Stimulated activated CD8-positive, alpha-beta memory T cell treated with anti-CD3 and anti-CD28 coated beads, Interleukin-15, amount 100 ng/mL, for 24 hours (primary cell): ENCODE data around the gene KLRF2.

Experiments used
- DNase-seq: peaks from one replicate; pipeline ENCODE4 v3.0.0-alpha.2; 2020; ENCODE audit warnings: low read depth

The KLRF2 gene

DNA sequence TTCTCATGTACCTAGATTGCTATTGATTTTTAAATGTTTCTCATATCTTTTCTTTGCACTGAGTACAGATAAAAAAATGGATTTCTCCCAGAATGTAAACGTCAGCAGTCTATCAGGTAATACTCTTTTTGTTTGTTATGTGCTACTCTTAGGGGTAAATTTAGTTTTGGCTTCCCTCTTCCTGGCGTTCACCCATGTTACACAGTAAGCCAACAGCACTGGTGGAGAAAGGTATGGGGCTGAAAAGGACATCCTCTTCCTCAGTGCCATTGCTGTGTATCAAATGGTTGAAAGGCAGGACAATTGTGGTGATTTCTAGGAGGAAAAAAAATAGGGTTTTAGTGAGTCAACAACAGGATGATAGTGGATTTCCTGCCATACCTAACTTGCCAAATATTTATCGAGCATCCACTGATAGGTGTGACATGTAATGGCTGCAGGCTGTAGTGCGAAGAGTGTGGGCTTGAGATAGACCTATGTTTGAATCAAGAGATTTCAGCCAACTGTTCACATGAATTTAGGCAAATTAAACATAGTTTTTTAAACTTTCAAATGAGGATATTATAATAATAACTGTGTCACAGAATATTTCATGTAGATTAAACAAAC lies 7.5 kb downstream of the KLRF2 start:
- DNase-seq = no peak

DNA sequence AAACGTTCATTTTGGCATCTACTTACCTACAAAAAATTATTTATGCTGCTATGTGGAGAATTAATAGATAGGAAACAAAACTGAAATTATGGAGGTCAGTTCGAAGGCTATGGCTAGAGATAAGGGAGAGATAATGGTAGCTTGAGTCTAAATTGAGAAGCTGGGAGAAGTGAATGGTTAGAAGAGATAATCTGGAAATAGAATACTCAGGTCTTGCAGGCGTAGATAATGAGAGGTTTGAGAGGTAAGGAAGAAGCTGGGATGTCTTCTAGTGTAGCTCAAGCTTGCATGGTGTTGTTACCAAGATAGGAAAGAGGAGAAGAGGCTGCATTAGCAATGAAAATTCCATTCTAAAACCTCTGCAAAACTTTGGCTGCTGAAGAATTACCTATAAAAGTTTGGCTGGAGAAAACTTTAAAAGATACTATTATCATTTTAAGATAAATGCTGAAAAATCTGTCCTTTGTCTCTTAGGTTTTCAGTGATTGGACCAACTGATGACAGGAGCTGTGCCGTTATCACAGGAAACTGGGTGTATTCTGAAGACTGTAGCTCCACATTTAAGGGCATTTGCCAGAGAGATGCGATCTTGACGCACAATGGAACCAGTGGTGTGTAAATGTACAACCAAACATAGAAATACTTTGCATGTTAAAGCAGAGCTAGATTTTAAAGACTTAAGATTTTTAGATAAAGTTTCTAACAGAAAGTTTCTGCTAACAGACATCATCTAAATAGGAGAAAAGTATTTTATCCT lies 14.1 kb downstream of the KLRF2 start:
- no peak for DNase-seq

DNA sequence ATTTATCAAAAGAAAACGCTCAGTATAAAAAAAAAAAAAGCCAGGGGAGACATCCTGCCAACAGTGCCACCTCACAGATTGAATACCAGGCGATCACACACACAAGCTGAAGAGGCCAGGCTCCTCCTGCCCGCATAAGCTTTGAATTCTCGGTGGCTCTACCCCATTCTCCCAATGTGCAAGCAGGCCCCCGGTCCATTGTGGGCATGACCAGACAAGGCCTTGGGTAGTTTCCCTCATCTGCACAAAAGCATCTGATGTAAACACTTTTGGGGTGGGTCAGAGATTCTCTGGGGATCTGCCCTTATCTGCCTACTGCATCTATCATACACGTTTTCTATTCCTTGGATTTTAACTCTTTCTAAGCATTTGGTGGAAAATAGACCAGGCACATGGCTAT lies 16.2 kb downstream of the KLRF2 start:
- DNase-seq = no peak

GRCh38 chr12:9899209-9899608 lies 17.9 kb downstream of the KLRF2 start:
- no peak for DNase-seq

DNA sequence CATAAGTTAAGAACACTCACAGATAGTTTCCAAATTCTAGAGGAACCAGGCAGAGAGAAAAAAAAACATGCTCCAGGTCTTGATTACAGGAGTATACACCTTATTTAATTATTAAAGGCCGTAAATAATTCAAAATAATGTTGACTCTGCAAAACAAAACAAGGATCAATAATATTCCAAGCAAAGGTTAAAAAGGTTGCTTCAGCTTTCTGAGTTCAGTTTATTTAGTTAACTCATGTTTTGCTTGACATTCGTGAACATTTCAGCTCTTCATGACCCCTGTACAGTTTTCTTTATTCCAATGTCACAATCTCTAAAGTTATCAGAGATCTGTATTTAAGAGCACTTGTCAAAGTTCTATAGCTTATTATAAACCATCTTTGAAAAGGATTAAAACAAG lies 19.6 kb downstream of the KLRF2 start:
- DNase-seq = no peak

DNA sequence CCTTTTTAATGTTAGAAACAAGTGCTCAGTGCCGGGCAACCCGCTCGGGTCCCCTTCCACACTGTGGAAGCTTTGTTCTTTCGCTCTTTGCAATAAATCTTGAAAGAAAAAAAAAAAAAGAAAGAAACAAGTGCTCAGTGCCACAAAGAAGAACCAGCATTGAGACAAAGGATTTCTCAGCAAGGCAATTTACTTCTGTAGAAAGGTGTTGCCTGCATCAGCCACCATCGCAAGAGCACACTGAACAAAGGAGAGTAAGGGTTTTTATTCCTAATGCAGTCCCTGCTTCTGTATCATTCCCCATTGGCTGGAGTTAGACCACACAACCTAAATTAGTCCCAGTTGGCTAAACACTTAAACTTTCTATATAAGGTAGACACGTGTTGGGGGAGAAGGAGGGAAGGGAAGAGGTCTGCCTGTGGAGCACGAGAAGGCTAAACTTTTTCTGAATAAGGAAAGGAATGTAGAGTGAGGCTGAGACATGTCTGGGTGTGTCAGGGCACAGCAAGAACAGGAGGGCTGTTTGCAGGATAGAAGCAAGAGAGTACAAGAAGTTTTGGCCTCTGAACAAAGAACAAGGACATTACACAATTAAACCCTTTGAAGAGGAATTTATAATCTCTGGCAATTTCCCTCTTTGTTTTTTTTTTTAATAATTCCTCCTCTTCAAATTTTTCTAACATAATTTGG lies 21.4 kb downstream of the KLRF2 start:
- no peak for DNase-seq

DNA sequence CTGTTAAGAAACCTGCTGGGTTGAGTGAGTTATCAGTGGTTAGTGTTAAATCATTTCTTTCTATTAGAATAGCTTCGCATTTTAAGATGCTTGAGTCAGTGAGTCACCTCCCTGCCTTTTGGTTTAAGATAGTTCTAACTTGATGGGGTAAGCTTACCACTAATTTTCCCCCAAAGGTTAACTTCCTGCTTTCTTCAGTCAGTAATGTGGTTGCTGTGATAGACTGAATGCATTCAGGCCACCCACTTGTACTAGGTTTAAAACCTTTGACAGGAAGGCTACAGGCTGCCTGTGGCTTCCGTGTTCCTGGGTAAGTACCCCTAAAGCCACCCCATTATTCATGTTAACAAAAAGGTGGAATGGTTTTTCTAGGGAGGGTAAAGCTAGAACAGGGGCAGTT lies 25.6 kb downstream of the KLRF2 start:
- DNase-seq = no peak

- no peak for DNase-seq
Observed at GRCh38 chr12:9907769-9908168, 26.5 kb downstream of the KLRF2 start.

DNA sequence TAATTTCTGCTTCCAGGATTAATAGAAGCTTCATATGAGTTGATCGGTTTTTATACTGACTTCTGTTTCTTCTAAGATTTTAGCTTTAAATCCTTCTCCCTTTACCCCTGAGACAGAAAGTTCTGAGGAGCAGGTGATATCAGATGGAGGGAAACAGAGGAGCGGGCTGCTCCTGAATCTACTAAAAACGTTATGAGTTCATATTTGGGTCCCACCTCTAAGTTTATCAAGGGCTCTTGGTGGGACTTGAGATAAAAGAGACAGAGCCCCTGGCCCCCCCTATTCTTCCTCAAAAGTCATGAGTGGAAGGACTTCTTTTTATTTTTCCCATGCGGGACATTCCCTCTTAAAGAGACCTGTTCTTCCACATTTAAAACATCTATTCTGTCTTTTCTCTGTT lies 27.1 kb downstream of the KLRF2 start:
- DNase-seq = no peak

GRCh38 chr12:9909724-9910123 lies 28.4 kb downstream of the KLRF2 start:
- no peak for DNase-seq

DNA sequence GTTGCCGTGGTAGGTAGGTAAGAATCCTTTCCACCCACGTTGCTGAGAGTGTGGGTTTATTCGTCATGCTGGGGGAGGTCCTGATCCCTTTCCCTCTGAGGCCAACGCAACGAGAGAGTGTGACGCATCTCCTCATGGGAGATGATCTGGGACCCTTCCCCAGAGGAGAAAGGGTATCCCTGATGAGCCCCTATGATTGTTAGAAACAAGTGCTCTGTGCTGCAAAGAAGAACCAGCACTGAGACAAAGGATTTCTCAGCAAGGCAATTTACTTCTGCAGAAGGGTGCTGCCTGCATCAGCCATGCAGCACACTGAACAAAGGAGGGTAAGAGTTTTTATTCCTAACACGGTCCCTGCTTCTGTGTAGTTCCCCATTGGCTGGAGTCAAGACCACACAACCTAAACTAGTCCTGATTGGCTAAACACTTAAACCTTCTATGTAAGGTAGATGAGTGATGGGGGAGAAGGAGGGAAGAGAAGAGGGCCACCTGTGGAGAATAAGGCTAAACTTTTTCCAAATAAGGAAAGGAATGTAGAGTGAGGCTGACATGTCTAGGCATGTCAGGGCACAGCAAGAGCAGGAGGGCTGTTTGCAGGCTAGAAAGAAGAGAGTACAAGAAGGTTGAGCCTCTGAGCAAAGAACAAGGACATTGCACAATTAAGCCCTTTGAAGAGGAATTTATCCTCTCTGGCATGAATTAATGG lies 29.6 kb downstream of the KLRF2 start:
- no peak for DNase-seq

GRCh38 chr12:9911708-9912107 lies 30.4 kb downstream of the KLRF2 start:
- no peak for DNase-seq

DNA sequence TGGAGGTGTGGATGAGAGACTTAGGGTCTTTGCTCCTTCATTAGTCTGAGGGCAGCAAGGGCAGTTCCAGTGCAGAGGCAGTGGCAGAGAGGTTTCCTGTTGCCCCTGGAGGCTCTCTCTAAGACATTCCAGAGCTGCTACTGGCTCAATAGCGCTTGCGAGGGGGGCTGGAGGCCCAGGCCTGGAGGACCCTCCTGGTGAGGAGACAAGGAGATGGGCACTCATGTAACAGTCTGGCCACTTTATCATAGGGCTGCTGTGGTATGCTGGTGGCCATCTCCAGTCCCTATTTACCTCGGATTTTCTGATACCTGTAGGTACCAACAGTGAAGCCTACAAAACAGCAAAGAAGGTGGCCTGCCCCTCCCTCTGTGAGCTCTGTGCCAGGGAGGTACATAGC lies 38.2 kb downstream of the KLRF2 start:
- no peak for DNase-seq

DNA sequence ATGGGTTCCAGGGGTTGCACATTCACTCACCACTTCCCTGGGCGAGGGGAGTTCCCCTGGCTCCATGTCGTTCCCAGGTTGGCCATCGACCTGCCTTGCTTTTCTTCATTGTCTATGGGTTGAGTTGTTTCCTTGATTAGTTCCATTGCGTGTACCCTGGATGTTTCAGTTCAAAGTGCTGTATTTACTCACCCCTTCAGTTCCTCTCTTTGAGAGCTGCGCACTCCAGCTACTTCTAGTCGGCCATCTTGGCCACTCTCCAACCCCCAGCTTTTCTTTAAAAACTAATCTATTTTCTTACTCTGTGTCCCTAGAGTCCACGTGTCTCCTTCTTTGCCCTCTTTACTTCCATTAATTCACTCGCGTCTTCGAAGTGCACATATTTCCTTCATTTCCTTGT lies 39.2 kb downstream of the KLRF2 start:
- no peak for DNase-seq

DNA sequence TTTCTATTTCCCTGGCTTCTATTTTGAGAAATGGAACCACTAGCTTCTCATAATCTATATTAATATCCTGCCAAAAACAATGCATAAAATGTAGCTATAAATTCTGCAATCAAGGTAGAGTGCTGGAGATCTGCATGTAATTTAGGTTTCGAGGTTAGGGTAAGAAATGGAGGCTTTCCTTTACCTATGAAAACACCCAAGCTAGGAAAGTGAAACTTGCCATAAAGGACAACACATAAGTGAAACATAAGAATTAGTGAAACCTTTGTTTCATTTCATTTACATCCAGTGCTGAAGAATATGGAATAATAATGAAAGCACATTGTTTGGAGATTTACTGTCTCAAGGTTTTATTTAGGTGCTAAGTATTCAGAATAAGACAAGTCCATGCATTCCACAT lies 41.1 kb downstream of the KLRF2 start:
- DNase-seq = no peak

GRCh38 chr12:9925705-9926393 lies 44.6 kb downstream of the KLRF2 start:
- no peak for DNase-seq

DNA sequence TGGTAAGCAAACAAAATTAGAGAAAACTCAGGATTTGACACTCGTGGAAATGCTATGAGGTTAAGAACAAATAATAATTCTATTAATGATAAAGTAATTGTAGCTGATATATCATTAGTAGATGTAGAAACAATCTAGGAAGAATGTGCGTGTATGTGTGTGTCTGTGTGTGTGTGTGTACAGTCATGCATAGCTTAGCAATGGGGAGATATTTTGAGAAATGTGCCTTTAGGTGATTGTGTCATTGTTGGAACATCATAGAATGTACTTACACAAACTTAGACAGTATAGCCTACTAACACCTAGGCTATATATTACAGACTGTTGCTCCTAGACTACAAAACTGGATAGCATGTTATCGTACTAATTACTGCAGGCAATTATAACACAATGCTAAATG lies 45.6 kb downstream of the KLRF2 start:
- no peak for DNase-seq

DNA sequence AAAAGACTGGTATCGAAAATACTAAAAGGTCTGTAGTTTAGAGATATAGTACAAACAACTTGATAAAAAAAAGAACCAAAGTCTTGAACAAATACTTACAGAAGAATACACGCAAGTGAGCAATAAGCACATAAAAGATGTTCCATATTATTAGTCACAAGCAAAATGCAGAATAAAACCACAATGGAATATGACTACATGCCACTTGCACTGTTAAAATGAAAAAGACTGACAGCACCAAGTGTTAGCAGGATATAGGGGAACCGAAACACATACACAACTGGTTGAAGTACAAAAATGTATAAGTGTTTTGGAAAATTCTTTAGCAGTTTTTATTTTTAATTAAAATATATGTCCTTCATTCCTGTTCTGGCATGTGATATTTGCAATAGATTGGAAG lies 47.3 kb downstream of the KLRF2 start:
- no peak for DNase-seq

DNA sequence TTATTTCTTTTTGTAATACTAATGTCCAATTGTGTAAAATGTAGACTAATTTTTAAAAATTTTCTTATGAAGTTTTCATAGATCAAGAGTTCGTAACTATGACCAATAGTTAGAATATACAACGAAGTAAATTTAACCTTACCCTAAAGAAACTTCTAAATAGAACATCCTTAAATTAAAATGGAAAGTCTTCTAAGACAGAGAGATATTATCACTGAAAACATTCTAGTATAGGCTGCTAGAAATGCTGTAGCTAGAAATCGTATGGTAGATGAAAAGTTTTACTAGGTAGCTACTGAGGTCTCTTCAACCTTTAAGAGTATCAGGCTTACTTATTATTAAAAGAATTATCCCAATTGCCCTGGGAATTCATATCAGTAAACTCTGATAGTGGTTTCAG lies 50.0 kb downstream of the KLRF2 start:
- DNase-seq = no peak

DNA sequence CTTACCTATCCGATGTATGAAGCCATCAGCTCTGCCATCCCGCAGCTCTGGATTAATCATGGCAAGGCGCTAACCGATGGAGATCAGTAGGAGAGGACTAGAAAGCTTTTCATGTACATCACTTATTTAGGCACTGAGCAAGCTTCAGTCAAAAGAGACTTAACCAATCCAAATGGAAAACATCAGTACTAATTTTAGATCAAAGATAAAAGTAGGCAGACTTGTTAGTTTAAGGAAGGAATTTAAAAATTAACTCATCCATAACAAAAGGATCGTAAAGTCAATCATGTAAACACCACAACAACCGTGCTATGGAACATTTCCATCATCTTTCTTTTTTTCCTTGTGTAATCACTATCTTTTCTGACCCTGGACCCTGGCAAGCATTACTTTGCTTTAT lies 51.0 kb downstream of the KLRF2 start, which contains the start of gene CLEC2A:
Gene CLEC2A, minus strand, starts transcription at position 101 of the 400 bp plus-strand sequence. Its CDS starts 41 bp downstream, at position 60.
- DNase-seq = no peak

GRCh38 chr12:9933958-9934357 lies 52.7 kb downstream of the KLRF2 start:
- DNase-seq = no peak

DNA sequence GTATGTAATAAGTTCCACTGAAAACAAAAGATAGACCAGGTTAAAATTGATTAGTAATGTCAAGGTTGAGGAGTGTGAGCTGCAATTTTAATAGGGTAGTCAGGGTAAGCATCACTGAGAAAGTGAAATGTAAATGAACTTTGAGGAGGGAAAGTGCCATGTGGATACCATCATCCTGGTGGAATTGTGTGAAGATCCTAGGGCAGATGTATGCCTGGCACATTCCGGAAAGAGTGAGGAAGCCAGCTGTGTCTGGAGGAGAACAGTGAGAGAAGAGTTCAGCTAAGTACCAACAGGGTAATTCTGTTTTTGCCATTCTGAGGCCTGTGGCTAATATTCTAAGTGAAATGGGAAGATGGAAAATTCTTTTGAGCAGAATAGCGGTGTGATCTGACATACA lies 53.7 kb downstream of the KLRF2 start:
- no peak for DNase-seq
